ENCODE results near the gene AMFR.

DNA sequence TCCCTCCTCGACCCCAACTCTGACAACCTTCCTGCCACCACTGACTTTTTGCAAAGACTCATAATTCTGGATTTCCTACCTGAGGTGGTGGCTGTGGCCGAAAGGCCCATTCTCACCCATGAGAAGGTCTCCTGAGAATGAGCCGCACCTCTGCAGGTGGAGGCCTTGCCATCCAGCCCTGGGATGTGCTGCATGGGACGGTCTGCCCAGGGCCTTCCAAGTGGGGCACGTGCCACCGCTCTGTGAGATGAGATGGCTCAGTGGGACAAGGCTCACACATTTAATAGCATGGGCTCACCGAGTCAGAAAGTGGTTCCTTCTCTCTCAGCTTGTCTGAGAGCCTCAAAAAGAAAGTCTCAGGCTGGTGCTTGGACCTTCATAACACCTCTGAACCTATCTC, 112.8 kb downstream of the AMFR start:
- TF ChIP-seq, protein P1, sequence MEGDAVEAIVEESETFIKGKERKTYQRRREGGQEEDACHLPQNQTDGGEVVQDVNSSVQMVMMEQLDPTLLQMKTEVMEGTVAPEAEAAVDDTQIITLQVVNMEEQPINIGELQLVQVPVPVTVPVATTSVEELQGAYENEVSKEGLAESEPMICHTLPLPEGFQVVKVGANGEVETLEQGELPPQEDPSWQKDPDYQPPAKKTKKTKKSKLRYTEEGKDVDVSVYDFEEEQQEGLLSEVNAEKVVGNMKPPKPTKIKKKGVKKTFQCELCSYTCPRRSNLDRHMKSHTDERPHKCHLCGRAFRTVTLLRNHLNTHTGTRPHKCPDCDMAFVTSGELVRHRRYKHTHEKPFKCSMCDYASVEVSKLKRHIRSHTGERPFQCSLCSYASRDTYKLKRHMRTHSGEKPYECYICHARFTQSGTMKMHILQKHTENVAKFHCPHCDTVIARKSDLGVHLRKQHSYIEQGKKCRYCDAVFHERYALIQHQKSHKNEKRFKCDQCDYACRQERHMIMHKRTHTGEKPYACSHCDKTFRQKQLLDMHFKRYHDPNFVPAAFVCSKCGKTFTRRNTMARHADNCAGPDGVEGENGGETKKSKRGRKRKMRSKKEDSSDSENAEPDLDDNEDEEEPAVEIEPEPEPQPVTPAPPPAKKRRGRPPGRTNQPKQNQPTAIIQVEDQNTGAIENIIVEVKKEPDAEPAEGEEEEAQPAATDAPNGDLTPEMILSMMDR (IDR thresholded peaks at IDR 0.05; ENCODE audit: control extremely low read depth in 1 of 3, insufficient read depth in 1 of 3, low read depth in 1 of 3, low read length in 3 of 3), result no peak
- TF ChIP-seq POLR2A (IDR thresholded peaks at IDR 0.05; ENCODE audit: control extremely low read depth in 1 of 2, low read depth in 2 of 2, low read length in 2 of 2) (no peak), EZH2 (IDR thresholded peaks at IDR 0.05; ENCODE audit: low read depth, low read length, severe bottlenecking) (no peak), GABPA (IDR thresholded peaks at IDR 0.05; ENCODE audit: borderline replicate concordance, insufficient read depth, low read length) (no peak), JUND (IDR thresholded peaks at IDR 0.05; ENCODE audit: low read length) (no peak), TAF7 (optimal IDR thresholded peaks at IDR 0.05; ENCODE audit: borderline replicate concordance, low read depth, low read length) (no peak), TBP (IDR thresholded peaks at IDR 0.05; ENCODE audit: low read depth, low read length) (no peak), CEBPB (IDR thresholded peaks at IDR 0.05; ENCODE audit: low read depth, low read length) (no peak), RFX5 (IDR thresholded peaks at IDR 0.05; ENCODE audit: borderline replicate concordance, low read depth, low read length) (no peak), SIN3A (conservative IDR thresholded peaks at IDR 0.05 in 1 of 2, IDR thresholded peaks at IDR 0.05 in 1 of 2; ENCODE audit: low read depth in 1 of 2, low read length in 2 of 2) (no peak)
- TF ChIP-seq, protein P2, sequence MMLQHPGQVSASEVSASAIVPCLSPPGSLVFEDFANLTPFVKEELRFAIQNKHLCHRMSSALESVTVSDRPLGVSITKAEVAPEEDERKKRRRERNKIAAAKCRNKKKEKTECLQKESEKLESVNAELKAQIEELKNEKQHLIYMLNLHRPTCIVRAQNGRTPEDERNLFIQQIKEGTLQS (IDR thresholded peaks at IDR 0.05; ENCODE audit: insufficient read depth, low read depth, low read length), result no peak
- TF ChIP-seq, protein P3, sequence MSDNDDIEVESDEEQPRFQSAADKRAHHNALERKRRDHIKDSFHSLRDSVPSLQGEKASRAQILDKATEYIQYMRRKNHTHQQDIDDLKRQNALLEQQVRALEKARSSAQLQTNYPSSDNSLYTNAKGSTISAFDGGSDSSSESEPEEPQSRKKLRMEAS (IDR thresholded peaks at IDR 0.05), result no peak
- TF ChIP-seq, protein P4, sequence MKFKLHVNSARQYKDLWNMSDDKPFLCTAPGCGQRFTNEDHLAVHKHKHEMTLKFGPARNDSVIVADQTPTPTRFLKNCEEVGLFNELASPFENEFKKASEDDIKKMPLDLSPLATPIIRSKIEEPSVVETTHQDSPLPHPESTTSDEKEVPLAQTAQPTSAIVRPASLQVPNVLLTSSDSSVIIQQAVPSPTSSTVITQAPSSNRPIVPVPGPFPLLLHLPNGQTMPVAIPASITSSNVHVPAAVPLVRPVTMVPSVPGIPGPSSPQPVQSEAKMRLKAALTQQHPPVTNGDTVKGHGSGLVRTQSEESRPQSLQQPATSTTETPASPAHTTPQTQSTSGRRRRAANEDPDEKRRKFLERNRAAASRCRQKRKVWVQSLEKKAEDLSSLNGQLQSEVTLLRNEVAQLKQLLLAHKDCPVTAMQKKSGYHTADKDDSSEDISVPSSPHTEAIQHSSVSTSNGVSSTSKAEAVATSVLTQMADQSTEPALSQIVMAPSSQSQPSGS (IDR thresholded peaks at IDR 0.05; ENCODE audit: low read length), result no peak
